NB4 (cell line): ENCODE measurements around the gene SERP2.

Experiments
- DNase-seq: peaks from one replicate; pipeline ENCODE4 v3.0.0; 2010; ENCODE audit warnings: low read depth
- H3K4me3 ChIP-seq: one replicate; pipeline ENCODE4 v1.5.1; 2011; ENCODE audit warnings: mild to moderate bottlenecking, low read depth, low read length, moderate library complexity
- CTCF ChIP-seq: IDR thresholded peaks from one replicate; pipeline ENCODE4 v1.5.1; 2012; ENCODE audit warnings: low read depth, low read length
- MAX ChIP-seq: IDR thresholded peaks from 2 replicates; pipeline ENCODE4 v1.6.1; 2011; ENCODE audit warnings: low read depth, low read length
- MYC ChIP-seq: IDR thresholded peaks from 2 replicates; pipeline ENCODE4 v1.6.1; 2011; ENCODE audit warnings: low read depth, low read length
- POLR2A ChIP-seq: IDR thresholded peaks from 2 replicates; pipeline ENCODE4 v1.6.1; 2011; ENCODE audit warnings: mild to moderate bottlenecking; ENCODE audit not compliant: insufficient read length; ENCODE audit errors: extremely low read depth

Gene SERP2

GRCh38 chr13:44422755-44423643, 49.4 kb downstream of the SERP2 start:
- DNase-seq, result no peak
- no peak for TF ChIP-seq CTCF
- no peak for TF ChIP-seq MYC
- TF ChIP-seq POLR2A, result no peak
- TF ChIP-seq MAX, result no peak
- H3K4me3 ChIP-seq, result no peak overlapping the region

- TF ChIP-seq CTCF (no peak), POLR2A (no peak), MAX (no peak), MYC (no peak)
- no peak for DNase-seq
Observed at GRCh38 chr13:44423824-44424223, 50.2 kb downstream of the SERP2 start.

GRCh38 chr13:44425041-44425814, 51.6 kb downstream of the SERP2 start:
- no peak for TF ChIP-seq POLR2A
- no peak overlapping the region for H3K4me3 ChIP-seq
- peak; percentile 25 for DNase-seq

More at GRCh38 chr13:44423824-44424223, 50.2 kb downstream of the SERP2 start:
- H3K4me3 ChIP-seq, result no peak overlapping the region

- TF ChIP-seq MAX (no peak), POLR2A (no peak), CTCF (no peak), MYC (no peak)
- no peak for DNase-seq
- no peak overlapping the region for H3K4me3 ChIP-seq
Observed at GRCh38 chr13:44425815-44426078, 52.1 kb downstream of the SERP2 start.

- no peak overlapping the region for H3K4me3 ChIP-seq
- TF ChIP-seq MYC, result no peak
- no peak for TF ChIP-seq CTCF
- TF ChIP-seq POLR2A, result no peak
- TF ChIP-seq MAX, result no peak
- no peak for DNase-seq
Observed at GRCh38 chr13:44426461-44426860, 52.8 kb downstream of the SERP2 start.

GRCh38 chr13:44429311-44429710, 55.7 kb downstream of the SERP2 start:
- DNase-seq, result no peak
- TF ChIP-seq MAX, result no peak
- TF ChIP-seq CTCF, result no peak
- TF ChIP-seq POLR2A, result no peak
- no peak for TF ChIP-seq MYC

More at GRCh38 chr13:44429311-44429710, 55.7 kb downstream of the SERP2 start:
- H3K4me3 ChIP-seq, result no peak overlapping the region
